AG10803 (cell line): ENCODE data around the gene HAPLN3.

ENCODE experiments used
- DNase-seq: peaks from one replicate; pipeline ENCODE4 v3.0.0; 2010; ENCODE audit warnings: low read depth
- H3K4me3 ChIP-seq: 2 replicates; pipeline ENCODE4 v1.5.1; 2011; ENCODE audit warnings: mild to moderate bottlenecking, low read length, control low read depth
- TF ChIP-seq, protein P1 (sequence below): conservative IDR thresholded peaks from 2 replicates; pipeline ENCODE4 v1.5.1; 2011; ENCODE audit warnings: mild to moderate bottlenecking, low read length, control low read depth, inconsistent platforms

HAPLN3 gene

DNA sequence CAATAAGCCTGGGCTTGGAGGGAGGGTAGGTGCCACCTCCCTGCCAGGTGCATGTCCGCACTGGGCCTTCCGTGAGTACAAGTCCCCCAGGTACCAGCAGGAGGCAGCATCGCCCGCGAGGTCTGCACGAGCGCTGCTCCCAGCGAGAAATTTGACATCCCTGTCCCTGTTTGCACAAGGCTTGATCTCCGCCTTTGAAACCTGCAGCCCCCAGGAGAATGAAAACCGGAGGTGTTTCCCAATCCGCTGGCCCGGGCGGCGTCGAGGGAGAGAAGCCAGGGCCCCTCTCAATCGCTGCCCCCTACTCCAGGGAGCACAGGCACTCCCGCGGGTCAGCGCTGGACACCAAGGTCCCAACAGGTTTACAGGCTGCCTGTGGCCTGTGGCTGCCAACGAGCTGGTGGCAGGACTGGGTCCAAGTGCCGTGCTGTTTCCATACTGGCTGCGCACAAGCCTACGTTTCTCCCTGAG lies 961 bp downstream of the HAPLN3 start:
- H3K4me3 ChIP-seq: peak overlapping the region; percentile 60
- DNase-seq: no peak

GRCh38 chr15:88891540-88892254 lies 3.6 kb downstream of the HAPLN3 start:
- TF ChIP-seq, protein P1, sequence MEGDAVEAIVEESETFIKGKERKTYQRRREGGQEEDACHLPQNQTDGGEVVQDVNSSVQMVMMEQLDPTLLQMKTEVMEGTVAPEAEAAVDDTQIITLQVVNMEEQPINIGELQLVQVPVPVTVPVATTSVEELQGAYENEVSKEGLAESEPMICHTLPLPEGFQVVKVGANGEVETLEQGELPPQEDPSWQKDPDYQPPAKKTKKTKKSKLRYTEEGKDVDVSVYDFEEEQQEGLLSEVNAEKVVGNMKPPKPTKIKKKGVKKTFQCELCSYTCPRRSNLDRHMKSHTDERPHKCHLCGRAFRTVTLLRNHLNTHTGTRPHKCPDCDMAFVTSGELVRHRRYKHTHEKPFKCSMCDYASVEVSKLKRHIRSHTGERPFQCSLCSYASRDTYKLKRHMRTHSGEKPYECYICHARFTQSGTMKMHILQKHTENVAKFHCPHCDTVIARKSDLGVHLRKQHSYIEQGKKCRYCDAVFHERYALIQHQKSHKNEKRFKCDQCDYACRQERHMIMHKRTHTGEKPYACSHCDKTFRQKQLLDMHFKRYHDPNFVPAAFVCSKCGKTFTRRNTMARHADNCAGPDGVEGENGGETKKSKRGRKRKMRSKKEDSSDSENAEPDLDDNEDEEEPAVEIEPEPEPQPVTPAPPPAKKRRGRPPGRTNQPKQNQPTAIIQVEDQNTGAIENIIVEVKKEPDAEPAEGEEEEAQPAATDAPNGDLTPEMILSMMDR: no peak
- no peak overlapping the region for H3K4me3 ChIP-seq
- no peak for DNase-seq

More for the DNA sequence above, 961 bp downstream of the HAPLN3 start:
- TF ChIP-seq, protein P1: peak; percentile 54

GRCh38 chr15:88890495-88890894 lies 4.8 kb downstream of the HAPLN3 start:
- DNase-seq: peak; percentile 69
- TF ChIP-seq, protein P1: no peak
- H3K4me3 ChIP-seq: no peak overlapping the region

- H3K4me3 ChIP-seq: no peak overlapping the region
- TF ChIP-seq, protein P1: no peak
- DNase-seq: no peak
These were observed 6.6 kb downstream of the HAPLN3 start for GRCh38 chr15:88888719-88889118.

GRCh38 chr15:88887068-88887580 lies 8.2 kb downstream of the HAPLN3 start:
- H3K4me3 ChIP-seq: no peak overlapping the region
- DNase-seq: no peak
- TF ChIP-seq, protein P1: no peak

- no peak overlapping the region for H3K4me3 ChIP-seq
- DNase-seq: peak; percentile 61
- TF ChIP-seq, protein P1: no peak
These were observed 12.6 kb downstream of the HAPLN3 start for GRCh38 chr15:88882785-88883184.

DNA sequence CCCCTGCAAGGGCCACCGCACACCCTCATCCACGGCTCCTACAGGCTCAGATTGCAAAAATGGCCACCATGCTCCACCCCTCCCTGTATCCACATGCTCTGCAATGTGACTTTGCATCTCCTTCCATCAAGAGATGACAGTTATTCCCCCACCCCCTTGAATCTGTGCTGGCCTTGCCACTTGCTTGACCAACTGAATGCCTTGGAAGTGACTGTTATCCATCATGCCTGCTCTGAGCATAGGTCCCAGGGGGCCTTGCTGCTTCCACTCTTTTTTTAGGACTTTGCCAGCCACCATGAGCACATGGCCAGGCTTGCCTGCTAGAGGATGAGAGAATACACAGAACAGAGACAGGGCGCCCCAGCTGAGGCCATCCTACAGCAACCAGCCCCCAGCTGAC lies 13.6 kb downstream of the HAPLN3 start:
- TF ChIP-seq, protein P1: no peak
- peak; percentile 32 for DNase-seq
- H3K4me3 ChIP-seq: no peak overlapping the region
